Ishikawa (cell line): ENCODE measurements around the gene CST7.

Experiments
- CEBPB ChIP-seq: IDR thresholded peaks from 2 replicates; pipeline ENCODE4 v1.6.1; 2012
- CREB1 ChIP-seq: IDR thresholded peaks from 2 replicates; pipeline ENCODE4 v1.6.1; 2012; ENCODE audit warnings: low read depth
- EGR1 ChIP-seq: IDR thresholded peaks from 2 replicates; pipeline ENCODE4 v1.6.1; 2012
- EP300 ChIP-seq: IDR thresholded peaks from 2 replicates; pipeline ENCODE4 v1.6.1; 2012; ENCODE audit warnings: borderline replicate concordance
- FOXM1 ChIP-seq: IDR thresholded peaks from 2 replicates; pipeline ENCODE4 v1.6.1; 2012; ENCODE audit warnings: low read depth, borderline replicate concordance
- MAX ChIP-seq: IDR thresholded peaks from 2 replicates; pipeline ENCODE4 v1.6.1; 2012
- NFIC ChIP-seq: IDR thresholded peaks from 2 replicates; pipeline ENCODE4 v1.6.1; 2012
- RAD21 ChIP-seq: IDR thresholded peaks from 2 replicates; pipeline ENCODE4 v1.6.1; 2012; ENCODE audit warnings: low read depth
- REST ChIP-seq: IDR thresholded peaks from 2 replicates; pipeline ENCODE4 v1.6.1; 2012; ENCODE audit warnings: low read depth, mild to moderate bottlenecking
- TAF1 ChIP-seq: IDR thresholded peaks from 2 replicates; pipeline ENCODE4 v1.6.1; 2012; ENCODE audit warnings: low read depth, mild to moderate bottlenecking
- TCF12 ChIP-seq: IDR thresholded peaks from 2 replicates; pipeline ENCODE4 v1.6.1; 2012; ENCODE audit warnings: low read depth
- TEAD4 ChIP-seq: IDR thresholded peaks from 2 replicates; pipeline ENCODE4 v1.6.1; 2012
- USF1 ChIP-seq: IDR thresholded peaks from 2 replicates; pipeline ENCODE4 v1.6.1; 2012
- YY1 ChIP-seq: IDR thresholded peaks from 2 replicates; pipeline ENCODE4 v1.6.1; 2012; ENCODE audit warnings: low read depth
- ZBTB7A ChIP-seq: IDR thresholded peaks from 2 replicates; pipeline ENCODE4 v1.6.1; 2012; ENCODE audit warnings: low read depth

The CST7 gene

GRCh38 chr20:25005220-25005619, 56.2 kb downstream of the CST7 start:
- no peak for TF ChIP-seq EP300
- TF ChIP-seq REST: no peak
- no peak for TF ChIP-seq CREB1

- TF ChIP-seq EGR1: no peak
- no peak for TF ChIP-seq CEBPB
- TF ChIP-seq TAF1: no peak
- no peak for TF ChIP-seq MAX
Measured at GRCh38 chr20:25005661-25006060, 56.6 kb downstream of the CST7 start.

GRCh38 chr20:25006431-25007167, 57.5 kb downstream of the CST7 start:
- TF ChIP-seq TEAD4 (no peak), MAX (no peak), FOXM1 (no peak), EGR1 (no peak), NFIC (no peak), REST (no peak), RAD21 (no peak), USF1 (no peak), EP300 (no peak), YY1 (no peak), TAF1 (no peak)

GRCh38 chr20:25007491-25008305, 58.6 kb downstream of the CST7 start:
- TF ChIP-seq ZBTB7A (no peak), FOXM1 (no peak), CREB1 (no peak), RAD21 (no peak), TCF12 (no peak), CEBPB (no peak)

- TF ChIP-seq TAF1 (no peak), ZBTB7A (no peak), CREB1 (no peak), USF1 (no peak), YY1 (no peak), RAD21 (no peak), EP300 (no peak), EGR1 (no peak), FOXM1 (no peak), TEAD4 (no peak), CEBPB (no peak), REST (no peak), NFIC (no peak), MAX (no peak)
Measured at GRCh38 chr20:25008388-25009217, 59.5 kb downstream of the CST7 start.
